Smooth muscle cell (in vitro differentiated cells): ENCODE measurements around the gene CAMKK2. TPM values are rescaled to one million over a fixed set of nuclear protein-coding genes. Genes with fewer than 3 reads are reported as not detected.
"Not testable (repeated sequence)": the region's sequence is repeated elsewhere in the genome, so short reads cannot be mapped to it uniquely, and the experiment has no call there.

Experiments
- DNase-seq: peaks from one replicate; lab custom pipeline; 2025; ENCODE audit not compliant: unreplicated experiment; lab: John Stamatoyannopoulos, UW
- H2AFZ ChIP-seq: fragments of 200-600 bp; sonication (generic); 2 replicates; pipeline ENCODE4 v1.6.0; 2016; ENCODE audit warnings: antibody characterized with exemption, low read depth, mild to moderate bottlenecking
- H3F3A ChIP-seq: fragments of 200-600 bp; sonication (generic); 2 replicates; pipeline ENCODE4 v1.6.0; 2017; ENCODE audit warnings: antibody characterized with exemption, low read depth
- H3K27ac ChIP-seq: fragments of 200-600 bp; sonication (generic); 2 replicates; pipeline ENCODE4 v1.5.1; 2016; ENCODE audit warnings: low read depth, mild to moderate bottlenecking
- H3K27me3 ChIP-seq: fragments of 200-600 bp; sonication (generic); 2 replicates; pipeline ENCODE4 v1.6.1; 2016; ENCODE audit warnings: low read depth, mild to moderate bottlenecking
- H3K36me3 ChIP-seq: fragments of 200-600 bp; sonication (generic); 2 replicates; pipeline ENCODE4 v1.5.1; 2016; ENCODE audit warnings: low read depth
- H3K4me1 ChIP-seq: fragments of 200-600 bp; sonication (generic); 2 replicates; pipeline ENCODE4 v1.5.1; 2016; ENCODE audit warnings: low read depth
- H3K4me2 ChIP-seq: fragments of 200-600 bp; sonication (generic); 2 replicates; pipeline ENCODE4 v1.6.0; 2016; ENCODE audit warnings: mild to moderate bottlenecking
- H3K4me3 ChIP-seq: fragments of 200-600 bp; sonication (generic); 2 replicates; pipeline ENCODE4 v1.5.1; 2016; ENCODE audit warnings: mild to moderate bottlenecking
- H3K79me2 ChIP-seq: fragments of 200-600 bp; sonication (generic); 2 replicates; pipeline ENCODE4 v1.6.0; 2016; ENCODE audit warnings: low read depth, mild to moderate bottlenecking
- H3K9ac ChIP-seq: fragments of 200-600 bp; sonication (generic); 2 replicates; pipeline ENCODE4 v1.6.0; 2016; ENCODE audit warnings: low read depth
- H3K9me3 ChIP-seq: fragments of 200-600 bp; sonication (generic); replicated peaks from 2 replicates; pipeline ENCODE4 v1.5.1; 2016; ENCODE audit warnings: low read depth
- H4K20me1 ChIP-seq: fragments of 200-600 bp; sonication (generic); 2 replicates; pipeline ENCODE4 v1.6.0; 2016; ENCODE audit warnings: low read depth
- CTCF ChIP-seq: fragments of 200-600 bp; sonication (generic); IDR thresholded peaks from 2 replicates; pipeline ENCODE4 v1.5.1; 2017; ENCODE audit warnings: borderline replicate concordance, mild to moderate bottlenecking, antibody characterized with exemption; ENCODE audit not compliant: insufficient read depth, poor library complexity, severe bottlenecking
- WGBS: methylation state at CpG from one replicate; pipeline ENCODE4 v1.1.7; 2016; ENCODE audit warnings: low lambda C conversion rate; 5-methylcytosine and 5-hydroxymethylcytosine counted together
- polyA plus RNA-seq: library from polyadenylated mRNA; unstranded; fragments of >200 nt; fragmentation: Nextera tagmentation; extraction: Ambion mirVana; gene quantifications from 2 replicates; pipeline ENCODE4 v1.2.1, GENCODE V29; 2016
- total RNA-seq: library from RNA; depleted of rRNA; stranded (reverse); fragments of >200 nt; gene quantifications from 2 replicates; pipeline ENCODE4 v1.2.3, GENCODE V29; 2014

Gene CAMKK2
- total and polyA plus RNA-seq, 2 experiments from 2014 or later = 13.3 to 23.4 TPM

- H3K4me3 ChIP-seq = no peak overlapping the region
- H3K27me3 ChIP-seq = no peaks in the 10 kb centered on the region
- H3K9me3 ChIP-seq = no peaks in the 10 kb centered on the region
- no peak for DNase-seq
- TF ChIP-seq CTCF = no peak
- H4K20me1 ChIP-seq = peaks cover 80% of the 10 kb centered on the region
- peaks cover under 1% of the 10 kb centered on the region for H3K4me1 ChIP-seq
- H3K4me2 ChIP-seq = no peak overlapping the region
- 95% methylated on average over 6 of the region's 6 CpGs for WGBS
- no peaks in the 10 kb centered on the region for H3F3A ChIP-seq
- no peak overlapping the region for H3K27ac ChIP-seq
- H2AFZ ChIP-seq = no peak overlapping the region
- no peak overlapping the region for H3K9ac ChIP-seq
- no peaks in the 10 kb centered on the region for H3K36me3 ChIP-seq
- peaks cover 8% of the 10 kb centered on the region for H3K79me2 ChIP-seq
Measured at GRCh38 chr12:121283841-121284240, 12.7 kb downstream of the CAMKK2 start.

- H3K79me2 ChIP-seq = peaks cover 7% of the 10 kb centered on the region
- no peak overlapping the region for H3K4me3 ChIP-seq
- H3K27me3 ChIP-seq = no peaks in the 10 kb centered on the region
- no peak for DNase-seq
- no peaks in the 10 kb centered on the region for H3K36me3 ChIP-seq
- H3K9ac ChIP-seq = no peak overlapping the region
- H2AFZ ChIP-seq = no peak overlapping the region
- WGBS = 97% methylated on average over 5 of the region's 5 CpGs
- H3F3A ChIP-seq = no peaks in the 10 kb centered on the region
- TF ChIP-seq CTCF = no peak
- no peak overlapping the region for H3K4me2 ChIP-seq
- H4K20me1 ChIP-seq = peaks cover 80% of the 10 kb centered on the region
- no peaks in the 10 kb centered on the region for H3K4me1 ChIP-seq
- H3K27ac ChIP-seq = no peak overlapping the region
- H3K9me3 ChIP-seq = no peaks in the 10 kb centered on the region
Measured at GRCh38 chr12:121283388-121283787, 13.1 kb downstream of the CAMKK2 start.

GRCh38 chr12:121282910-121283309 lies 13.6 kb downstream of the CAMKK2 start:
- not testable (repeated sequence) for H3K4me3 ChIP-seq, H3K4me2 ChIP-seq, H2AFZ ChIP-seq, H3K27me3 ChIP-seq, H3K27ac ChIP-seq, H3K9ac ChIP-seq, H3F3A ChIP-seq, DNase-seq, H3K9me3 ChIP-seq, H3K36me3 ChIP-seq, H3K4me1 ChIP-seq, H3K79me2 ChIP-seq
- peaks cover 81% of the 10 kb centered on the region for H4K20me1 ChIP-seq
- 94% methylated on average over 11 of the region's 11 CpGs for WGBS

GRCh38 chr12:121282072-121282742 lies 14.3 kb downstream of the CAMKK2 start:
- peaks cover 80% of the 10 kb centered on the region for H4K20me1 ChIP-seq
- no peak overlapping the region for H2AFZ ChIP-seq
- no peak for DNase-seq
- no peaks in the 10 kb centered on the region for H3F3A ChIP-seq
- H3K27ac ChIP-seq = no peak overlapping the region
- no peaks in the 10 kb centered on the region for H3K9me3 ChIP-seq
- no peak for TF ChIP-seq CTCF
- H3K36me3 ChIP-seq = no peaks in the 10 kb centered on the region
- no peak overlapping the region for H3K4me3 ChIP-seq
- H3K79me2 ChIP-seq = peaks cover 12% of the 10 kb centered on the region
- H3K27me3 ChIP-seq = no peaks in the 10 kb centered on the region
- H3K4me2 ChIP-seq = no peak overlapping the region
- 89% methylated on average over 10 of the region's 10 CpGs for WGBS
- H3K4me1 ChIP-seq = no peaks in the 10 kb centered on the region
- no peak overlapping the region for H3K9ac ChIP-seq

- H3K27me3 ChIP-seq, H3F3A ChIP-seq, H3K9ac ChIP-seq, DNase-seq, H2AFZ ChIP-seq, H3K4me2 ChIP-seq, H3K27ac ChIP-seq, H3K36me3 ChIP-seq, H3K9me3 ChIP-seq, H3K4me3 ChIP-seq, H3K4me1 ChIP-seq: not testable (repeated sequence)
- WGBS = 73% methylated on average over 14 of the region's 14 CpGs
- H3K79me2 ChIP-seq = peaks cover 12% of the 10 kb centered on the region
- H4K20me1 ChIP-seq = peaks cover 75% of the 10 kb centered on the region
Measured at GRCh38 chr12:121281116-121281515, 15.4 kb downstream of the CAMKK2 start.

GRCh38 chr12:121280531-121280930 lies 16.0 kb downstream of the CAMKK2 start:
- H3K36me3 ChIP-seq, H3K4me3 ChIP-seq, H3K4me1 ChIP-seq, H3K9ac ChIP-seq, H3K9me3 ChIP-seq, H3K27ac ChIP-seq, H3F3A ChIP-seq, DNase-seq, H3K27me3 ChIP-seq, H2AFZ ChIP-seq, H3K4me2 ChIP-seq: not testable (repeated sequence)
- WGBS = 68% methylated on average over 11 of the region's 11 CpGs
- H3K79me2 ChIP-seq = peaks cover 12% of the 10 kb centered on the region
- H4K20me1 ChIP-seq = peaks cover 74% of the 10 kb centered on the region
